ENCODE data around the gene SHANK1.

SHANK1 gene

DNA sequence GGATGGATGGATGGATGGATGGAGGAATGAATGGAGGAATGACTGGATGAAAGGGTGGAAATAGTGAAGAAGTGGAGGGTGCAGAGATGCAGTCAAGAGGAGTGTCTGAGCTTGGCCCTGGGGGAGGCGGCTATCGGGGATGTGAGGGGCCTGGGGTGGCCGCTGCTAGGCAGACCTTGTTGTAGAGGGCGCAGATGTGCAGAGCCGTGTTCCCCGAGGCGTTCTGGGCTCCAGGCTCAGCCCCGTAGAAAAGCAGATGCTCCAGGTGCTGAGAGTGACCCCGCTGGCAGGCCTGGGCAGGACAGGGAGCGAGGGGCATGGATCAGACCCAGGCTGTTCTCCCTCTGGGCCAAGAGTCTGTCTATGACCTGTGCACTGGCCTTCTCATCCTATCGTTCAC is 8.4 kb downstream of the SHANK1 start:
- DNase-seq = no peak

DNA sequence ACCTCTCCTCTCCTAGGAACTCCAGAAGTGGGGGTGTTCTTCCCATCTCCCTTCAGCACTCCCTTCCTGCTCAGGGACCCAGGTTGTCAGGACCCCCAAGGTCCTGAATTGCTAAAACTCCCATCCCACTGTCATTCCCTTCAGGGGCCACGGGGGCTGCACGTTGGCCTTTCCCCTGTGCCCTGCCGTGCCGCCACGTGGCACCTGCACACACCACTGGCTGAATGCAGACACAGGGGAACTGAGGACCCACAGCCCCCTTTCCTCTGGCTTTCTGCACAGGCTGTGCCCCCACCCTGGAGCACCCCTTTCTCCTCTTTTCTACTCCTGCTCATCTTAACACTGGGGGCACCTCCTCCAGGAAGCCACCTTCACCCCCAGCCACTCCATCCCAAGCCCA is 9.0 kb downstream of the SHANK1 start:
- DNase-seq = no peak

- DNase-seq = no peak
Observed at GRCh38 chr19:50710094-50710493, 9.5 kb downstream of the SHANK1 start.

GRCh38 chr19:50708179-50708879 is 11.3 kb downstream of the SHANK1 start:
- DNase-seq = no peak

DNA sequence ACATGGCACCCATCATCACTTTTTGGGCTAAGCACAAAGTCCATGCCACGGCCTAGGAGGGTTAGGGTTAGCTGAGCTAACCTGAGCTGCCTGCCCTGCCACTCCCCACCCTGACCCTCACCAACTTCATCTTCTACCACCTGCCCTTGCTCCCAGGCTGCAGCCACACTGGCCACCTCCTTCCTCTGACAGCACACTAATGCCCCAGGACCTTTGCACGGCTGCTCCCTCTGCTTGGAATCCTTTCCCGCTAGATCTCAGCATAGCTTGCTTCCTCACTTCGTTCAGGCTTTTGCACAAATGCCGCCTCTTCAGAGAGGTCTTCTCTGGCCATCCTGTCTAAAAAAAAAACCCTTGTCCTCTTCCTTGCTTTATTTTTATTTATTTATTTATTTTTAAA is 13.2 kb downstream of the SHANK1 start:
- no peak for DNase-seq

DNA sequence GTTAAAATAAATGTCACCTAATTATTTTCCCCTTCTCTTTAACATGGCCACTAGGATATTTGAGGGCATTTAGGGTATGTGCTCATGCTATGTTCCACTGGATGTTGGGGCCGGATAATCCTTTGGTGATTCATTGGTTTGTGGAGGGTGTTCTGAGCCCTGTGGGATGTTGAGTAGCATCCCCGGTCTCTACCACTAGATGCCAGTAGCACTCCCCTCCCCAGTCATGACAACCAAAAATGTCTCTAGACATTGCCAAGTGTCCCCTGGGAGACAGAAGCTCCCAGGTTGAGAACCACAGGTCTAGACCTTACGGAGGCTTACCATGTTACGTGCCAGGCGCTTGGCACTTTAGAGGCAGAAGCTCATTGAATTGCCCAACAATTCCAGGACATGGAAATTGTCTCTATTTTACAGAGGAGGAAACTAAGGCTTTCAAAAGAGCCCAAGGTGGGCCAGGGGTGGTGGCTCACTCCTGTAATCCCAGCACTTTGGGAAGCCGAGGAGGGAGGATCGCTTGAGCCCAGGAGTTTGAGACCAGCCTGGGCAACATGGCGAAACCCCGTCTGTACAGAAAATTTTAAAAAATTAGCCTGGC is 14.1 kb downstream of the SHANK1 start:
- DNase-seq = peak; percentile 67

DNA sequence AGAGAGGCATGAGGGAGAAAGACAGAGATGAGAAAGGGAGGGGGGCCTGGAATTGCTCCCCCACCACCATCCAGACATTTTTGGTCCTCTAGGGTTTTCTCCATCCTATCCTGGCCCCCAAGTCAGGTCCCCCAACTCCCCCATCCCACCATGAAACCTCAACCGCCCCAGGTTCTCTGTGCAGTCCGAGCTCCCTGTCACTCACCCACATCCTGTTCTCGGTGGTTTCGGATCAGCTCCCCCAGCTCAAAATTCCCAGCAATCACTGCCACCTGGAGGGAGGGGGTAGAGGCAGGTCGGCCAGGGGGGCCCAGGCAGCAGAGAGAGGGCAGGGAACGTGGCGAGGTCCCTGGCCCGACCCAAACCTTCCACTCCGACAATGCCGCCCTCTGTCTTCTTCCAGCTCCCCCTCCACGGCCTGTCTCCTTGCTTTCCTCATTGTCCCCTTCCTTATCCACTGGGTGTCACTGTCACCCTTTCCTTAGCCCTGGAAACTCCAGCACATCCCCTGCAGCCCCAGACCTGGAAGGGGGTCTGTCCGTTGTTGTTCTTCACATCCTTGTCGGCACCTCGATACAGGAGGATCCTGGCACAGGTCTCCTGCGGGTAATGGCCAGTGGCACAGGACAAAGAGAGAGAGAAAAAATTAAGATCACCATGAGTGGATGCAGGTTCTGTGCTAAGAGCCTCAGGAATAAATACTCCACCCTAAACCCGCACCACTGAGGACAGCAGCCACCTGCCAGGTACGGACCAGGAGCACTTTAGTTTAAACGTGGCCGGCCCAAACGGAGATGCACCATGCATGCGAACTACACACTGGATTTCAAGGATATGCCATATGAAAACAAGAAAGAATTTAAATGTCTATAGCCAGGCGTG is 15.4 kb downstream of the SHANK1 start:
- peak; percentile 12 for DNase-seq

DNA sequence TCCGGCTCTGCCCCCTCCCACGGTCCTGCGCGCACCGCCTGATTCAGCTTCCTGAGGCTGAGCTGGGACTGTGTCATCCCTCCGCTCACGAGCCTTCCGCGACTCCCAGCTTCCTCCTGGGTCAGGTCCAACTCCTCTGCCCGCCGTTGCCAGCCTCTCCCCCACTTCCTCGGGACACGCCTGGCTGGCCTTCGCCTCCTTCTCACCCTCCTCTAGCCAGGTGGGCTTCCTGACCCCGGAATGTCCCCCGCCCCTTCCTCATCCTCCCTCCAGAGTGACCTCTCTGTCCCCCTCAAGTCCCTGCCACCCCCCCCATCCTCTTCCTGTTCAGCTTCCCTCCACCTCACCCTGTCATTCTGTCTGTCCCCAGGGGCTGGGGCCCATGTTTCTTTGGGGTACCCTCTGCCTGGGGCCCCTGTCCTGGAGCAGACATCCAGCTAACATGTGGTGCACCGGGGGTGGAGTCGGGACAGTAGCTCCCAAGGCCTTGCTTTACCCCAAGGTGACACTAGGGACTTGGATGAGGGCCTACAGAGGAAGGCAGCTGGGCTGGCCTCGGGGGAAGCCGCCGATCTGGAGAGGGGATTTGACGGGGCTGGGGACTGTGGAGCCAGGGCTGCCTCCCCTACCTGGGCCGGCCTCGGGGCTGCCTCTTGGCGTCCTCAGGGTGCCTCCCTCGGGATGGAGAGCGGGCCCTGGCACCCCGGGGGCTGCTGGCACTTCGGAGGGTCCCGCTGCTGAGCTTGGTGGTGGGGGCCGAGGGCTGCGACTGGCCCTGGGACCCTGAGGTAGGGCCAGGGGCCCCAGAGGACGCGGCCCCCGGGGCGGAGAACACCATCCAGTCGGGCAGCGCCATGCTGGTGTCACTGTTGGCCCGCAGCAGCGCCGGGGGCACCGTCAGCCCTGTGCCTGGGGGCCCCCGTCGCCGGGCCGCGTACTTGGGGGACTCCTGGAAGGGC is 16.5 kb downstream of the SHANK1 start:
- peak; percentile 72 for DNase-seq

- no peak for DNase-seq
Observed at GRCh38 chr19:50702158-50702870, 17.3 kb downstream of the SHANK1 start.

- DNase-seq = no peak
Observed at GRCh38 chr19:50701367-50701985, 18.1 kb downstream of the SHANK1 start.

- DNase-seq = no peak
Observed at GRCh38 chr19:50697414-50698124, 22.0 kb downstream of the SHANK1 start.

- no peak for DNase-seq
Observed at GRCh38 chr19:50696094-50696483, 23.5 kb downstream of the SHANK1 start.

DNA sequence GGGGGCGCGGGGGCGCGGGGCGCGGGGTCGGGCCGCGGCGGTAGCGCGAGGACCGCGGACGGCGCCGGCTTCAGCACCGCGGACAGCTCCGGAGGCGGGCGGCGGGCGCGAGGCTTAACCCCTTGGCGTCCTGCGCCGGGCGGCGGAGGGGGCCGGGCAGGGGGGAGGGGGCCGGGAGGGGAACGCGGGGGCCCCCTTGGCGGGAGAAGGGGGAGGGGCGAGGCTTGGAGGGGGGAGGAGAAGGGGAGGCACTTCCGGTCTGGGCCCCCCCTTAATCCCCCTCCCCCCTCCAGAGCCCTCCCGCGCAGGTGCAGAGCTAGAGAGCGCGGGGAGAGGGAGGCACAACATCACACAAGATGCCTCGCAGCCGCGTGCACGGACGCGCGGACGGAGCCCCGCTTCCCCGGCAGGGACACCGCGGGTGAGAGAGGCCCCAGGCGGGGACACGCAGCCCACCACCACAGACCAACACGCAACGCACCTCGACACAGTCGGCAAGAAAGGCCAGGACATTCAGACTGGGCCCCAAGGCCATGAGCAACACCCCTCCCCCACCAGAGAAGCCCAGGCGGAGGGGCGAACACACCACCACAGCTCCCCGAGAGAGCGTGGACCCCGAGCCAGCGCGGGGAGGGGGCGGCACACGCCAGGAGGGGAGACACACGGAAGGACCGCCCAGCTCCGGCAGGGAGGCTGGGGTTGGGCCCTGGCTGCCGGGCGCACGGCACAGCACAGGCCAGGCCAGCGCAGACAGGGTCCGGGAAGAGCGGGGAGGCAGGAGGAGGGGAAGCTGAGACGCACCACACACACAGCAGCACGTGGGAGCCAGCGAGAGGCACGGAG is 24.1 kb downstream of the SHANK1 start:
- DNase-seq = peak; percentile 16

DNA sequence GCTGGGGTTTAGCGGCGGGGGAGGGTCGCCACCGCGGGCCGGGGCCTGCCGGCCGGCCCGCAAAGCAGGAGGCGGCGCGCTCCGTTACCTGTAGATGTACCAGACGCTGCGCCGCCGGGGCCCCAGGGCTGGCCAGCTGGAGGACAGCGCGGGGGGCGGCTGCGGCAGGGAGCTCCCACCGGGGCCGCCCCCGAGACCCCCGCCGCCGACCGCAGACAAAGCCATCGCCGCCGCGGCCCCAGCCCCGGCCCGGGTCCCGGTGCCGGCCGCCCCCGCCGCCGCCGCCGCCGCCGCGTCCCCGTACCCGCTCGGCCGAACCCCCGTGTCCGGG is 24.8 kb downstream of the SHANK1 start:
- DNase-seq = no peak

GRCh38 chr19:50693064-50693975 is 26.3 kb downstream of the SHANK1 start:
- no peak for DNase-seq

DNA sequence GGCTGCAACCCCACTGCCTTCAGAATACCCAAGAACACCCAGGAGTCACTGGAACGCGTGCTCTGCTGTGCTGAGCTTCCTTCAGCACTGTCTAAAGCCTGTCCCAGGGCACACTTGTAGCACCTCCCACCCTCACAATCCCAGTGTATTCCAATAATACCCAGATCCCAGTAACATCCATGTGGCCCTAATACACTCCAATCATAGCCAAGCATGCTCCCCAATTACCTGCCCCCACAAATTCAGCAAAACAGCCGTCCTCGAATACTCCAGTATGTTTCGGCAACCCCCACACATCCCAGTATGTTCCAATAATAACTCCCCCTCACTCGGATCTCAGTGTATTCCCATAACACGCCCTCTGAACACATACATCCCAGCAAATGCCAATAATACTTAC is 29.2 kb downstream of the SHANK1 start:
- no peak for DNase-seq

DNA sequence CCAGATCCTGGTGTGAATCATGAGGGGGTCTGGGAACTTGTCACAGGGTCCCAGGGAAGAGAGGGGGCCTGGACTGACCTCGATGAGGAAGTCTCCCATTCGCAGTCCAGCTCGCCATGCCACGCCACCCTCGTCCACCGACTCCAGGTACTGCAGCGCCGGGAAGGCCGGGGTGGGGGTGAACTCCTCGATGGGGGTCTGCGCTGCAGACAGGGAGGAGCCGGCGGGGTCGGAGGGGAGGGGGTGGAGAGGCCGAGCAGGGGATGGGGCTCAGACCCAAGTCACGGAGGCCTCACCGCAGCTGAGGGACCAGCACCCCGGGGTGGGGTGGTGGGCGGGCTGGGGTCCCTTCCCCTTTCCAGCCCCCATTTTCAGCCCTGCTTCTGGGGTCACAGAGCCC is 30.8 kb downstream of the SHANK1 start:
- no peak for DNase-seq

DNA sequence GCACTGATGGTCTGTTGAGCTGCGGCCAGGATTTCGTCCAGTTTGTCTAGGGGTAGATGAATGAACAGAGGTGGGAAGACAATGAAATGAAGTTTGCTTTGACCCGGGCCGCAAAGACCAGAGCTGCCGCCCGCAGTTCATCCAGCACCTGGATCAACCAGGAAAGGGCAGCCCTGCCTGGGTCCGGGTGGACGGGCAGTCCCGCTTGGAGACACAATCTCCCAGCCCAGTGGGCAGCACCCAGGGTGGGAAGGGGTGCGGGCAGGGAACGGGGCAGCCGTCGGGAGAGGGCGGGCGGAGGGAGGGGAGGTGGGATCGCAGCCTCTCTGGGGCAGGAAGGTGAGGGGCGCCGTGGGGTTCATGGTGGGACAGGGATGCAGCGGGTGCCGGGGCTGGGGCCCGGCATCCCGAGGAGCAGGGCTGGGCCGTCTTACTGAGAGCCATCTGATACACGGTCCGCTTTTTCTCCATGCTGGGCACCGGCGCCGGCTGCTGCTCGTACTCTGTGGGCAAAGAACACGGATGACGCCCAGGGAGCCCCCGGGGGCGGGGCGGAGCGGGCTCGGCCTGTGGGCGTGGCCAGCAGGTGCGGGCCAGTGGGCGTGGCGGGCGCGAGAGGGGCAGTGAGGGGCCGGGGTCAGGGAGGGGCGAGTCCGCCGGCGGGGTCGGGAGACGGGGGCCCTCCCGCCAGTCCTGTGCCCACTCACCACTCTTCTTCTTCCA is 33.1 kb downstream of the SHANK1 start:
- no peak for DNase-seq
